Thyroid gland (tissue), 4 donors: ENCODE measurements around the gene METAP2.

Experiments
- POLR2A ChIP-seq, 2 donors: fragments of 450-650 bp; IDR thresholded peaks; one replicate each; pipeline ENCODE4 v1.6.1; 2017; ENCODE audit warnings: antibody characterized with exemption in 2 of 2, mild to moderate bottlenecking in 2 of 2, moderate library complexity in 1 of 2
- TF ChIP-seq, protein P1 (sequence below), 6 experiments: fragments of 200-600 bp in 3 of 6; fragments of 450-650 bp in 3 of 6; sonication (generic) in 3 of 6; IDR thresholded peaks; one replicate each; pipeline ENCODE4 v1.5.1; 2016 to 2019; ENCODE audit warnings: antibody characterized with exemption in 6 of 6, mild to moderate bottlenecking in 2 of 6, inconsistent platforms in 1 of 6, moderate library complexity in 1 of 6

DNA sequence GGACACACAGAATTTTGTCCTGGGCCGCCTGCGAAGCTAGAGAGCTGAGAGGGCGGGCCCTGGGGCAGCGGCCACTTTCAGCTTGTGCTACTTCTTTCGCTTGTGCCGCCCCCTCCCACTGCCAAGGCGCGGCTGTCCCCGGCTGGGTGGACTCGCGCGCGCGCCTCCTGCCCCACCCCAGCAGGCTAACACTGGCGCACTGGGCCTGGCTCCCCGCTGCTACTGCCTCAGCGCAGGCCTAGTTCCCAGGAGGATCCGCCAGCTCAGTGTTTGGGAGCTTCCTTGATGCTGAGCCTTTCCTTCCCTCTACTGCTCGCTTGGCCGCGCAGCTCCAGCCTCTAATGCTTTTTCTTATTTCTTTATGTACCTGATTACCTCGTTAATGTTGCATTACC lies 27.4 kb upstream of the METAP2 start:
- no peak for TF ChIP-seq POLR2A (IDR thresholded peaks at IDR 0.05)
- TF ChIP-seq, protein P1, sequence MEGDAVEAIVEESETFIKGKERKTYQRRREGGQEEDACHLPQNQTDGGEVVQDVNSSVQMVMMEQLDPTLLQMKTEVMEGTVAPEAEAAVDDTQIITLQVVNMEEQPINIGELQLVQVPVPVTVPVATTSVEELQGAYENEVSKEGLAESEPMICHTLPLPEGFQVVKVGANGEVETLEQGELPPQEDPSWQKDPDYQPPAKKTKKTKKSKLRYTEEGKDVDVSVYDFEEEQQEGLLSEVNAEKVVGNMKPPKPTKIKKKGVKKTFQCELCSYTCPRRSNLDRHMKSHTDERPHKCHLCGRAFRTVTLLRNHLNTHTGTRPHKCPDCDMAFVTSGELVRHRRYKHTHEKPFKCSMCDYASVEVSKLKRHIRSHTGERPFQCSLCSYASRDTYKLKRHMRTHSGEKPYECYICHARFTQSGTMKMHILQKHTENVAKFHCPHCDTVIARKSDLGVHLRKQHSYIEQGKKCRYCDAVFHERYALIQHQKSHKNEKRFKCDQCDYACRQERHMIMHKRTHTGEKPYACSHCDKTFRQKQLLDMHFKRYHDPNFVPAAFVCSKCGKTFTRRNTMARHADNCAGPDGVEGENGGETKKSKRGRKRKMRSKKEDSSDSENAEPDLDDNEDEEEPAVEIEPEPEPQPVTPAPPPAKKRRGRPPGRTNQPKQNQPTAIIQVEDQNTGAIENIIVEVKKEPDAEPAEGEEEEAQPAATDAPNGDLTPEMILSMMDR (IDR thresholded peaks at IDR 0.05) = no peak
